Esophagus muscularis mucosa (tissue), 4 donors: Measurements from ENCODE around the gene RBBP7. TPM values are rescaled to one million over a fixed set of nuclear protein-coding genes. Genes with fewer than 3 reads are reported as not detected.

Experiments
- DNase-seq: peaks from one replicate; pipeline ENCODE4 v3.0.0-alpha.2; 2017; ENCODE audit errors: extremely low spot score
- H3K27ac ChIP-seq, 4 donors: fragments of 200-600 bp; sonication (generic); replicated peaks in 1 of 4; 1 replicate in 3 of 4; 2 replicates in 1 of 4; pipeline ENCODE4 v1.5.1; 2016 to 2019; ENCODE audit warnings: mild to moderate bottlenecking in 1 of 4
- H3K27me3 ChIP-seq, 4 donors: fragments of 200-600 bp; sonication (generic); one replicate each; pipeline versions ENCODE4 v1.5.1 to v1.6.0; 2016 to 2019
- H3K36me3 ChIP-seq, 4 donors: fragments of 200-600 bp; sonication (generic); one replicate each; pipeline ENCODE4 v1.5.1; 2016 to 2019
- H3K4me1 ChIP-seq, 4 donors: fragments of 200-600 bp; sonication (generic); one replicate each; pipeline ENCODE4 v1.5.1; 2016 to 2019
- H3K4me3 ChIP-seq, 4 donors: fragments of 200-600 bp; sonication (generic); 1 replicate in 2 of 4; 2 replicates in 2 of 4; pipeline ENCODE4 v1.5.1; 2016 to 2019; ENCODE audit warnings: mild to moderate bottlenecking in 4 of 4, moderate library complexity in 1 of 4
- H3K9me3 ChIP-seq, 4 donors: fragments of 200-600 bp; sonication (generic); 1 replicate in 3 of 4; 2 replicates in 1 of 4; pipeline ENCODE4 v1.5.1; 2016 to 2019
- EP300 ChIP-seq: sonication (generic); formaldehyde crosslinking; IDR thresholded peaks from one replicate; pipeline ENCODE4 v1.6.1; 2017; ENCODE audit warnings: antibody characterized with exemption
- POLR2A ChIP-seq: fragments of 450-650 bp; IDR thresholded peaks from one replicate; pipeline ENCODE4 v1.6.1; 2017; ENCODE audit warnings: antibody characterized with exemption, moderate library complexity, mild to moderate bottlenecking, low read depth
- POLR2AphosphoS5 ChIP-seq, 2 donors: sonication (generic); formaldehyde crosslinking; IDR thresholded peaks; one replicate each; pipeline ENCODE4 v1.6.1; 2017; ENCODE audit warnings: antibody characterized with exemption in 2 of 2
- WGBS: methylation state at CpG from one replicate; pipeline ENCODE4 v1.1.5; 2018; 5-methylcytosine and 5-hydroxymethylcytosine counted together
- intact Hi-C: fragments of 100-400 bp; cut with DNase I; formaldehyde crosslinking; loops from one replicate; pipeline ENCODE4 v1.15.1; 2023
- total RNA-seq, 4 donors: library from RNA; depleted of rRNA; stranded (reverse); fragments of >200 nt; gene quantifications; one replicate each; pipeline versions ENCODE4 v1.1.0 to v1.2.1, GENCODE V29; 2016
- TF ChIP-seq, protein P1 (sequence below), 3 experiments: fragments of 200-600 bp in 2 of 3; fragments of 450-650 bp in 1 of 3; sonication (generic) in 2 of 3; IDR thresholded peaks; one replicate each; pipeline ENCODE4 v1.5.1; 2017 to 2019; ENCODE audit warnings: antibody characterized with exemption in 3 of 3, mild to moderate bottlenecking in 2 of 3, moderate library complexity in 1 of 3

RBBP7 gene
- 100 to 1,000 TPM; 105 to 150 (median 125) TPM for total RNA-seq

GRCh38 chrX:16870095-16870861, at the start of gene RBBP7:
RBBP7 (minus strand) TSS chrX:16870362; CDS start chrX:16870053, 309 bp downstream.
- intact Hi-C loops, result loop anchor here (10.0 kb wide), 2 partner anchors 155 to 1015 kb away; partner anchors contain the start of genes AP1S2, CTPS2 and SYAP1
- peak within 1 kb of the TSS; percentile 64 to 77 (median 68) for H3K4me3 ChIP-seq

DNA sequence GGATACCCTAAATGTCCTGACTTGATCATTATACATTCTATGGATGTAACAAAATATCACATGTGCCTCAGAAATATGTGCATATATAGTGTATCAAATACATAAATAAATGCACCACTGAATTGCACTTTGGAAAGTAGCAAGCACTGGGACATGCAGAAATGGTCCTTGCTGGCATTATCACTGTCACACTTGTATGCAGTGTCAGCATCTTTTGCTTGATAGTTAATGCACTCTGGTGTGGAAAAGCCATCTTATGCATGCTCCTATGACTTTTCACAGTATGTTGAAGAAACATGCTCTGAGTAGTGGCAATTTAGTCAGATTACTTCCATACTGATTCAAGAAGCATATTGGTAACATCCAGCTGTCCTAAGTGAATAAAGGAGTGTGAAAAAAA, 48.8 kb upstream of the RBBP7 start:
- H3K27ac ChIP-seq, result no peak overlapping the region
- intact Hi-C loops, result no loop called here
- TF ChIP-seq, protein P1, sequence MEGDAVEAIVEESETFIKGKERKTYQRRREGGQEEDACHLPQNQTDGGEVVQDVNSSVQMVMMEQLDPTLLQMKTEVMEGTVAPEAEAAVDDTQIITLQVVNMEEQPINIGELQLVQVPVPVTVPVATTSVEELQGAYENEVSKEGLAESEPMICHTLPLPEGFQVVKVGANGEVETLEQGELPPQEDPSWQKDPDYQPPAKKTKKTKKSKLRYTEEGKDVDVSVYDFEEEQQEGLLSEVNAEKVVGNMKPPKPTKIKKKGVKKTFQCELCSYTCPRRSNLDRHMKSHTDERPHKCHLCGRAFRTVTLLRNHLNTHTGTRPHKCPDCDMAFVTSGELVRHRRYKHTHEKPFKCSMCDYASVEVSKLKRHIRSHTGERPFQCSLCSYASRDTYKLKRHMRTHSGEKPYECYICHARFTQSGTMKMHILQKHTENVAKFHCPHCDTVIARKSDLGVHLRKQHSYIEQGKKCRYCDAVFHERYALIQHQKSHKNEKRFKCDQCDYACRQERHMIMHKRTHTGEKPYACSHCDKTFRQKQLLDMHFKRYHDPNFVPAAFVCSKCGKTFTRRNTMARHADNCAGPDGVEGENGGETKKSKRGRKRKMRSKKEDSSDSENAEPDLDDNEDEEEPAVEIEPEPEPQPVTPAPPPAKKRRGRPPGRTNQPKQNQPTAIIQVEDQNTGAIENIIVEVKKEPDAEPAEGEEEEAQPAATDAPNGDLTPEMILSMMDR (IDR thresholded peaks at IDR 0.05), result no peak
- TF ChIP-seq POLR2AphosphoS5 (IDR thresholded peaks at IDR 0.05) (no peak), POLR2A (no peak), EP300 (no peak)
- no peaks in the 10 kb centered on the region for H3K4me1 ChIP-seq
- H3K4me3 ChIP-seq, result no peak overlapping the region
- no peaks in the 10 kb centered on the region for H3K36me3 ChIP-seq
- H3K9me3 ChIP-seq, result peaks cover 0 to 3% (median 0%) of the 10 kb centered on the region in 4 donors
- H3K27me3 ChIP-seq, result no peaks in the 10 kb centered on the region
- no peak for DNase-seq

More at GRCh38 chrX:16870095-16870861, at the start of gene RBBP7:
- Histone ChIP-seq H3K27ac (peak within 1 kb of the TSS; percentile 88 to 93 (median 90)), H3K4me1 (peaks cover 11 to 61% (median 54%) of the 10 kb centered on the region in 4 donors), H3K9me3 (no peaks in the 10 kb centered on the region), H3K36me3 (no peaks in the 10 kb centered on the region), H3K27me3 (no peaks in the 10 kb centered on the region)
- peak; percentile 93 for DNase-seq
- under 1% methylated on average over 60 of the region's 84 CpGs for WGBS
- TF ChIP-seq POLR2AphosphoS5 (IDR thresholded peaks at IDR 0.05) (peak; percentile 90 to 96), EP300 (no peak), POLR2A (peak; percentile 80)

DNA sequence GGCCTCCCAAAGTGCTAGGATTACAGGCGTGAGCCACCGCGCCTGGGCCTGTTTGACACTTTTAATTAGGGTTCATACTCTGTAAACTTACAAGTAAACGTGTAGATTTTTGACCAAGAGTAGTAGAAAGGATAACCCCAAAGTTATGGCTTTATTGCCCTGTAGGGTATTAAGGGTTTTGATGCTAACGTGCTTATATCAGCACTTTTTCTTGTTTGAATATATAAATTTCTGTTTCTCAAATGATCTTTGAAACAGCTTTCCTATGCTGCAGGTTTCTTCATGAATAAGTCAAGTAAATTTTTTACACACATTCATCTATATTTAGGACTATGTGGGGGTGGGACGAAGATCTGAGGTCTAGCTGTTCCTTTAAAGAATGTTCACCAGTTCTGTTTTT, 47.0 kb upstream of the RBBP7 start:
- no peak overlapping the region for H3K27ac ChIP-seq
- H3K4me1 ChIP-seq, result no peaks in the 10 kb centered on the region
- 77% methylated on average over 6 of the region's 6 CpGs for whole genome bisulfite sequencing
- DNase-seq, result no peak
- intact Hi-C loops, result no loop called here
- no peak for TF ChIP-seq EP300
- H3K36me3 ChIP-seq, result no peaks in the 10 kb centered on the region
- H3K4me3 ChIP-seq, result no peak overlapping the region
- no peaks in the 10 kb centered on the region for H3K9me3 ChIP-seq
- no peaks in the 10 kb centered on the region for H3K27me3 ChIP-seq

- intact Hi-C loops, result no loop called here
- TF ChIP-seq POLR2AphosphoS5 (IDR thresholded peaks at IDR 0.05) (no peak), POLR2A (no peak), EP300 (no peak)
- TF ChIP-seq, protein P1 (IDR thresholded peaks at IDR 0.05), result no peak
- Histone ChIP-seq H3K36me3 (no peaks in the 10 kb centered on the region), H3K27me3 (no peaks in the 10 kb centered on the region), H3K4me3 (no peak overlapping the region), H3K9me3 (no peaks in the 10 kb centered on the region), H3K27ac (no peak overlapping the region), H3K4me1 (no peaks in the 10 kb centered on the region)
- WGBS, result 80% methylated on average over 5 of the region's 5 CpGs
- DNase-seq, result no peak
Measured at GRCh38 chrX:16916561-16916960, 46.4 kb upstream of the RBBP7 start.

DNA sequence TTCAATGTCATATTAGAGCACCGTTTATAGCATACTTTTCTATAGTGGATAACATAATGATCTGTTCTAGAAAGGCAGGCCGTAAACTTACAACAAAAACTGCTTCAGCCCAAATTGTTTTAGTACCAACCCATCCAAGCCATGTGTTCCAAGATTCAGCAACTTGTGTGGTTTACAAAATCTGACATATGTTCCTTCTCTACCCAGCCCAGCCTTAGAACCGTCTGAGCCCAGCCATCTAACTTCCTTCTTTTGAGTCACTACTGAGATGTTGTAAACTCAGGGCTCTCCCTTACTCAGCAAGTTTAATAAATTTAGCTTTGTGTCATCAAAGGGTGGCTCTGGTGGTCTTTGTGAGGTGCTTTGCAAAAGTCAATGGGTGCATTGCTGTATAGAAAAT, 43.9 kb upstream of the RBBP7 start:
- H3K4me1 ChIP-seq, result no peaks in the 10 kb centered on the region
- TF ChIP-seq, protein P1 (IDR thresholded peaks at IDR 0.05), result no peak
- TF ChIP-seq POLR2AphosphoS5 (IDR thresholded peaks at IDR 0.05) (no peak), POLR2A (no peak), EP300 (no peak)
- no peaks in the 10 kb centered on the region for H3K27me3 ChIP-seq
- intact Hi-C loops, result no loop called here
- H3K4me3 ChIP-seq, result no peak overlapping the region
- no peaks in the 10 kb centered on the region for H3K9me3 ChIP-seq
- DNase-seq, result no peak
- no peak overlapping the region for H3K27ac ChIP-seq
- no peaks in the 10 kb centered on the region for H3K36me3 ChIP-seq
- WGBS, result 61% methylated on average over 3 of the region's 3 CpGs
